Measurements from ENCODE around the gene SPOCK1.

The SPOCK1 gene

DNA sequence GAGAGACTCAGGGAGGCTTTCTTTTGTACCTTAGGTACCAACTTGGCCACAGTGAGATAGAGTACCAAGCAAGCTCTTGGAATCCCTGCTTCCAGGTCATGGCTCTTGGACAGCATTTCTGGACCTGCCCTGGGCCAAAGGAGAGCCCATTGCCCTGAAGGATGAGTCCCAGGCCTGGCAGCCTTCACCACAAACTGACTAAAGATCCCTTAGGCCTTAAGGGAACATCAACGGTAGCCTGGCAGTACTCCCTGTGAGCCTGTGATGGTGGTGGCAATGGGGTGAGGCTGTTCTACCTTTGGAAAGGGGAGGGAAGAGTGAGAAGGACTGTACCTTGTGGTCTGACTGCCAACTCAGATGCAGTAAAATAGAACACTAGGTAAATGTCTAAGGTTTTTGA lies 334.6 kb downstream of the SPOCK1 start:
- H3K4me3 ChIP-seq (replicated peaks; ENCODE audit: low read depth, low read length): no peak overlapping the region
- no peak for DNase-seq (ENCODE audit: extremely low read depth, low read depth)
- TF ChIP-seq, protein P1, sequence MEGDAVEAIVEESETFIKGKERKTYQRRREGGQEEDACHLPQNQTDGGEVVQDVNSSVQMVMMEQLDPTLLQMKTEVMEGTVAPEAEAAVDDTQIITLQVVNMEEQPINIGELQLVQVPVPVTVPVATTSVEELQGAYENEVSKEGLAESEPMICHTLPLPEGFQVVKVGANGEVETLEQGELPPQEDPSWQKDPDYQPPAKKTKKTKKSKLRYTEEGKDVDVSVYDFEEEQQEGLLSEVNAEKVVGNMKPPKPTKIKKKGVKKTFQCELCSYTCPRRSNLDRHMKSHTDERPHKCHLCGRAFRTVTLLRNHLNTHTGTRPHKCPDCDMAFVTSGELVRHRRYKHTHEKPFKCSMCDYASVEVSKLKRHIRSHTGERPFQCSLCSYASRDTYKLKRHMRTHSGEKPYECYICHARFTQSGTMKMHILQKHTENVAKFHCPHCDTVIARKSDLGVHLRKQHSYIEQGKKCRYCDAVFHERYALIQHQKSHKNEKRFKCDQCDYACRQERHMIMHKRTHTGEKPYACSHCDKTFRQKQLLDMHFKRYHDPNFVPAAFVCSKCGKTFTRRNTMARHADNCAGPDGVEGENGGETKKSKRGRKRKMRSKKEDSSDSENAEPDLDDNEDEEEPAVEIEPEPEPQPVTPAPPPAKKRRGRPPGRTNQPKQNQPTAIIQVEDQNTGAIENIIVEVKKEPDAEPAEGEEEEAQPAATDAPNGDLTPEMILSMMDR (IDR thresholded peaks at IDR 0.05; ENCODE audit: low read depth, low read length, missing control alignments): no peak

- no peak overlapping the region for H3K4me3 ChIP-seq (replicated peaks; ENCODE audit: low read depth, low read length)
- no peak for DNase-seq (ENCODE audit: extremely low read depth, low read depth)
- TF ChIP-seq, protein P1 (IDR thresholded peaks at IDR 0.05; ENCODE audit: low read depth, low read length, missing control alignments): no peak
Measured at GRCh38 chr5:137158691-137159090, 340.4 kb downstream of the SPOCK1 start.

DNA sequence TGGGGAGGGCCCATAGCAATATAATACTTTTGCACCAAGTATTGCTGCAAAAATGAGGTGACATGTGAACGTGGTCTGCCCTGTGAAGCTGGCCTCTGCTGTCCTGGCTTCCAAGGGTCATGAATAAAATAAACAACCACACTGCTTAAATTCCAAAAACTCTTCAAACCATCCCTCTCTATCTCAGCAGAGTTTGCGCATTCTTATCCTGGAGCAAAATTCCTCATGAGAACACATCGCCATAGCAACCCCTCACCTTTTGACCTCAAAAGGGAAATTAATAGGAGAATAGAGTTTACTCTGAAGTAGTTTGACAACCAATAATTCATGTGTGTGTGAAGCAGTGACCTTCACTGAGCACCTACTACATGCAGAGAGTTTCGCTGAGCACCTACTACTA lies 342.9 kb downstream of the SPOCK1 start:
- no peak overlapping the region for H3K4me3 ChIP-seq (replicated peaks; ENCODE audit: low read depth, low read length)
- DNase-seq (ENCODE audit: extremely low read depth, low read depth): no peak
- TF ChIP-seq, protein P1 (IDR thresholded peaks at IDR 0.05; ENCODE audit: low read depth, low read length, missing control alignments): no peak

DNA sequence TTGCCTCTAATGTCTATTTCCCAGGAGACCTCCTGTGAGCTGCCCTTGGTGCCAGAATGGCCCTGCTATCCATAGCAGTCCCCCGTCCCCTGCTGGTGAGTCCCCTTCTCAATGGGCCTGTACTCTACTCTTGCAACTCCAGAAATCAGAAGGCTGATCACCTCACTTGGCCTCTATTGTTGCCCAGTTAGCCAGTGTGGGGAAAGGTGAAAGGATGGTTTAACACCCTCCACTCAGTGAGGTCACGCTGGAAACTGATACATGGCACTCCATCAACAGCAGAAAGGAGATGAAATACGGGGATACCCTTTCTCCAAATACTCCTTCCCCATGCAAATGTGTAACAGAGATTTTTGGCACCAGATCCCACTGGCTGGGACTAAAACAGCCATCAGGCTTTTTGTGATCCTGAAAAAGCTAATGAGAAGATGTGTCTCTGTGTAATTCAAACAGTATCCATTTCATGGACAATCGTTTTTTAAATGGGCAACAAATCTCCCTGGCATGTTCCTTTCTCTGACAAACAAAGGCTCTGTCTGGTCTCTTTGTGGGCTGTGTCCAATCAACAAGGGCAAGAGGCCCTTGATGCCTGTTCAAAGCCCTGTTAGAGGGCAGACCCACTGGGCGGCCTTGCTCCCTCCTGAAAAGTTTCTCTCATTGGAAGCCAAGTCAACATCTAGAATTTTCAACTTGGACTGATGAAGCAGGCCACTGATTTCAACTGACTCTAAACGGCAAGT lies 343.7 kb downstream of the SPOCK1 start:
- TF ChIP-seq, protein P1 (IDR thresholded peaks at IDR 0.05; ENCODE audit: low read depth, low read length, missing control alignments): no peak
- DNase-seq (ENCODE audit: extremely low read depth, low read depth): no peak
- no peak overlapping the region for H3K4me3 ChIP-seq (replicated peaks; ENCODE audit: low read depth, low read length)

- TF ChIP-seq, protein P1 (IDR thresholded peaks at IDR 0.05; ENCODE audit: low read depth, low read length, missing control alignments): no peak
- no peak for DNase-seq (ENCODE audit: extremely low read depth, low read depth)
- H3K4me3 ChIP-seq (replicated peaks; ENCODE audit: low read depth, low read length): no peak overlapping the region
Measured at GRCh38 chr5:137152616-137153015, 346.5 kb downstream of the SPOCK1 start.

DNA sequence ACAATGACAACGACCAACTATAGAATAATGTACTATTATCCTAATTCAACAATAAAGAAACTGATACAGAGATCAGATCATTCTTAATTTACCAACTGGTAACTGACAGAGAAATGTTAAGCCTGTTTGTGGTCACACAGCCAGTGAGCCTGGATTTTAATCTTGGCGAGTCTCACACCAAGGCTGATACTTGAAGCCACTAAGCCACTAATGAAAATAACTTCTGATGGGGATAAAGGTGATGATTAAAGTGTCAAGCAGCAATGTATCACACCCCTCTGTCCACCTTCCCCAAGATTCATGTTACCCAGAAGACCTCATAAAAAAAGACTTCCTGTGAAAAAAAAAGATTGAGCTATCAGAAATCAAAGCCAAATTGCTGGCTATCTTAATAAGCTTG lies 350.5 kb downstream of the SPOCK1 start:
- no peak for DNase-seq (ENCODE audit: extremely low read depth, low read depth)
- no peak overlapping the region for H3K4me3 ChIP-seq (replicated peaks; ENCODE audit: low read depth, low read length)
- TF ChIP-seq, protein P1 (IDR thresholded peaks at IDR 0.05; ENCODE audit: low read depth, low read length, missing control alignments): no peak

GRCh38 chr5:137148159-137148558 lies 351.0 kb downstream of the SPOCK1 start:
- DNase-seq (ENCODE audit: extremely low read depth, low read depth): no peak
- H3K4me3 ChIP-seq (replicated peaks; ENCODE audit: low read depth, low read length): no peak overlapping the region
- TF ChIP-seq, protein P1 (IDR thresholded peaks at IDR 0.05; ENCODE audit: low read depth, low read length, missing control alignments): no peak
